Activated CD8-positive, alpha-beta memory T cell treated with anti-CD3 and anti-CD28 coated beads, Interleukin-2, amount 50 U/mL, for 24 hours (primary cell): Measurements from ENCODE around the gene KAZN.

Experiments
- DNase-seq: peaks from one replicate; pipeline ENCODE4 v3.0.0-alpha.2; 2020; ENCODE audit errors: extremely low read depth

Gene KAZN

GRCh38 chr1:14794136-14794768, 195.8 kb downstream of the KAZN start:
- no peak for DNase-seq

GRCh38 chr1:14794906-14795305, 196.4 kb downstream of the KAZN start:
- no peak for DNase-seq

- DNase-seq, result no peak
These were observed 197.1 kb downstream of the KAZN start for GRCh38 chr1:14795589-14795988.

GRCh38 chr1:14800014-14800413, 201.5 kb downstream of the KAZN start:
- no peak for DNase-seq

GRCh38 chr1:14800500-14801076, 202.1 kb downstream of the KAZN start:
- DNase-seq, result no peak

- no peak for DNase-seq
These were observed 204.7 kb downstream of the KAZN start for GRCh38 chr1:14803002-14803789.

- DNase-seq, result no peak
These were observed 206.1 kb downstream of the KAZN start for GRCh38 chr1:14804626-14805025.

GRCh38 chr1:14806772-14807171, 208.3 kb downstream of the KAZN start:
- DNase-seq, result no peak

- DNase-seq, result no peak
These were observed 210.3 kb downstream of the KAZN start for GRCh38 chr1:14808768-14809167.

GRCh38 chr1:14809191-14809981, 210.9 kb downstream of the KAZN start:
- no peak for DNase-seq

- DNase-seq, result no peak
These were observed 212.3 kb downstream of the KAZN start for GRCh38 chr1:14810595-14811361.

GRCh38 chr1:14811573-14811972, 213.1 kb downstream of the KAZN start:
- DNase-seq, result no peak

GRCh38 chr1:14812189-14812588, 213.7 kb downstream of the KAZN start:
- DNase-seq, result no peak

GRCh38 chr1:14815175-14815877, 216.8 kb downstream of the KAZN start:
- DNase-seq, result no peak

- no peak for DNase-seq
These were observed 219.0 kb downstream of the KAZN start for GRCh38 chr1:14817223-14818170.

GRCh38 chr1:14820295-14821085, 222.0 kb downstream of the KAZN start:
- no peak for DNase-seq

- DNase-seq, result no peak
These were observed 224.0 kb downstream of the KAZN start for GRCh38 chr1:14822493-14822892.

GRCh38 chr1:14822996-14823395, 224.5 kb downstream of the KAZN start:
- DNase-seq, result no peak
